ENCODE data around the gene PCBP3.

DNA sequence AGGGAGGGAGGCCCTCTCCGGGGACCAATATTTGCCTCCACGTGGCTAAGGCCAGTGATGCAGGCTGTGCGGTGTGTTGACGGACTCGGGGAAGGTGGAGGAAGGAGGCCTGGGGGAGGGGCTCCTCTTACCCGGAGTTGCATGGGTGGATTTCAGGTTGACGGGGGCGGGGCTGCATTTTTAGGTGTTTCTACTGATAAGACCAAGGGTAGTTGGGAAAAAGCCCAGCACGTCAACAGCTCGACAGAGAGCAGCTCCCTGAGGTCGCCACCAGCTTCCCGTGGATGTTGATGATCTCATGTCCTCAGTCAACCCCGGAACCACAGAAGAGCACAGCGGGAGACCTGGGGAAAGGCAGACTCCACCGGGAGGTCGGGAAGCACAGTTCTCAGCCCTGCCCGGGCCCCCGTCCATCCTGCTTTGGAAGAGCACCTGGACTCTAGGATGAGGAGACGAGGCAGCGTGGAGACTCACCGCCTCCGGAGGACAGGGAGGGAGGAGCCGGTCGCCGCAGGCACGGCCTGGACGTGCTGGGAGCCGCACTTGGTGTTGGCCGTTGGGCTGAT is 305.1 kb downstream of the PCBP3 start:
- TF ChIP-seq, protein P1, sequence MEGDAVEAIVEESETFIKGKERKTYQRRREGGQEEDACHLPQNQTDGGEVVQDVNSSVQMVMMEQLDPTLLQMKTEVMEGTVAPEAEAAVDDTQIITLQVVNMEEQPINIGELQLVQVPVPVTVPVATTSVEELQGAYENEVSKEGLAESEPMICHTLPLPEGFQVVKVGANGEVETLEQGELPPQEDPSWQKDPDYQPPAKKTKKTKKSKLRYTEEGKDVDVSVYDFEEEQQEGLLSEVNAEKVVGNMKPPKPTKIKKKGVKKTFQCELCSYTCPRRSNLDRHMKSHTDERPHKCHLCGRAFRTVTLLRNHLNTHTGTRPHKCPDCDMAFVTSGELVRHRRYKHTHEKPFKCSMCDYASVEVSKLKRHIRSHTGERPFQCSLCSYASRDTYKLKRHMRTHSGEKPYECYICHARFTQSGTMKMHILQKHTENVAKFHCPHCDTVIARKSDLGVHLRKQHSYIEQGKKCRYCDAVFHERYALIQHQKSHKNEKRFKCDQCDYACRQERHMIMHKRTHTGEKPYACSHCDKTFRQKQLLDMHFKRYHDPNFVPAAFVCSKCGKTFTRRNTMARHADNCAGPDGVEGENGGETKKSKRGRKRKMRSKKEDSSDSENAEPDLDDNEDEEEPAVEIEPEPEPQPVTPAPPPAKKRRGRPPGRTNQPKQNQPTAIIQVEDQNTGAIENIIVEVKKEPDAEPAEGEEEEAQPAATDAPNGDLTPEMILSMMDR (IDR thresholded peaks at IDR 0.05 in 2 of 3, conservative IDR thresholded peaks at IDR 0.05 in 1 of 3; ENCODE audit: control insufficient read depth in 2 of 3, extremely low read depth in 1 of 3, insufficient read depth in 1 of 3, low read depth in 3 of 3, low read length in 3 of 3) = no peak
- TF ChIP-seq, protein P2, sequence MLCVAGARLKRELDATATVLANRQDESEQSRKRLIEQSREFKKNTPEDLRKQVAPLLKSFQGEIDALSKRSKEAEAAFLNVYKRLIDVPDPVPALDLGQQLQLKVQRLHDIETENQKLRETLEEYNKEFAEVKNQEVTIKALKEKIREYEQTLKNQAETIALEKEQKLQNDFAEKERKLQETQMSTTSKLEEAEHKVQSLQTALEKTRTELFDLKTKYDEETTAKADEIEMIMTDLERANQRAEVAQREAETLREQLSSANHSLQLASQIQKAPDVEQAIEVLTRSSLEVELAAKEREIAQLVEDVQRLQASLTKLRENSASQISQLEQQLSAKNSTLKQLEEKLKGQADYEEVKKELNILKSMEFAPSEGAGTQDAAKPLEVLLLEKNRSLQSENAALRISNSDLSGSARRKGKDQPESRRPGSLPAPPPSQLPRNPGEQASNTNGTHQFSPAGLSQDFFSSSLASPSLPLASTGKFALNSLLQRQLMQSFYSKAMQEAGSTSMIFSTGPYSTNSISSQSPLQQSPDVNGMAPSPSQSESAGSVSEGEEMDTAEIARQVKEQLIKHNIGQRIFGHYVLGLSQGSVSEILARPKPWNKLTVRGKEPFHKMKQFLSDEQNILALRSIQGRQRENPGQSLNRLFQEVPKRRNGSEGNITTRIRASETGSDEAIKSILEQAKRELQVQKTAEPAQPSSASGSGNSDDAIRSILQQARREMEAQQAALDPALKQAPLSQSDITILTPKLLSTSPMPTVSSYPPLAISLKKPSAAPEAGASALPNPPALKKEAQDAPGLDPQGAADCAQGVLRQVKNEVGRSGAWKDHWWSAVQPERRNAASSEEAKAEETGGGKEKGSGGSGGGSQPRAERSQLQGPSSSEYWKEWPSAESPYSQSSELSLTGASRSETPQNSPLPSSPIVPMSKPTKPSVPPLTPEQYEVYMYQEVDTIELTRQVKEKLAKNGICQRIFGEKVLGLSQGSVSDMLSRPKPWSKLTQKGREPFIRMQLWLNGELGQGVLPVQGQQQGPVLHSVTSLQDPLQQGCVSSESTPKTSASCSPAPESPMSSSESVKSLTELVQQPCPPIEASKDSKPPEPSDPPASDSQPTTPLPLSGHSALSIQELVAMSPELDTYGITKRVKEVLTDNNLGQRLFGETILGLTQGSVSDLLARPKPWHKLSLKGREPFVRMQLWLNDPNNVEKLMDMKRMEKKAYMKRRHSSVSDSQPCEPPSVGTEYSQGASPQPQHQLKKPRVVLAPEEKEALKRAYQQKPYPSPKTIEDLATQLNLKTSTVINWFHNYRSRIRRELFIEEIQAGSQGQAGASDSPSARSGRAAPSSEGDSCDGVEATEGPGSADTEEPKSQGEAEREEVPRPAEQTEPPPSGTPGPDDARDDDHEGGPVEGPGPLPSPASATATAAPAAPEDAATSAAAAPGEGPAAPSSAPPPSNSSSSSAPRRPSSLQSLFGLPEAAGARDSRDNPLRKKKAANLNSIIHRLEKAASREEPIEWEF (IDR thresholded peaks at IDR 0.05; ENCODE audit: insufficient replicate concordance, low read depth, low read length) = no peak
- TF ChIP-seq DPF2 (IDR thresholded peaks at IDR 0.05) (no peak), TCF7 (IDR thresholded peaks at IDR 0.05; ENCODE audit: borderline replicate concordance) (no peak), CHD2 (IDR thresholded peaks at IDR 0.05; ENCODE audit: borderline replicate concordance, low read depth, low read length) (no peak), KAT2A (conservative IDR thresholded peaks at IDR 0.05; ENCODE audit: control insufficient read depth, low read depth, low read length) (no peak), EGR1 (IDR thresholded peaks at IDR 0.05; ENCODE audit: borderline replicate concordance in 1 of 2, low read depth in 2 of 2, low read length in 2 of 2) (no peak), GABPA (IDR thresholded peaks at IDR 0.05; ENCODE audit: low read depth) (no peak), ZNF217 (IDR thresholded peaks at IDR 0.05) (no peak), FOS (IDR thresholded peaks at IDR 0.05; ENCODE audit: borderline replicate concordance, extremely low read depth, insufficient read length) (no peak), EZH2 (IDR thresholded peaks at IDR 0.05; ENCODE audit: borderline replicate concordance, control insufficient read depth, low read depth, low read length) (no peak), HDGF (IDR thresholded peaks at IDR 0.05) (no peak)
- TF ChIP-seq, protein P3, sequence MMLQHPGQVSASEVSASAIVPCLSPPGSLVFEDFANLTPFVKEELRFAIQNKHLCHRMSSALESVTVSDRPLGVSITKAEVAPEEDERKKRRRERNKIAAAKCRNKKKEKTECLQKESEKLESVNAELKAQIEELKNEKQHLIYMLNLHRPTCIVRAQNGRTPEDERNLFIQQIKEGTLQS (IDR thresholded peaks at IDR 0.05; ENCODE audit: borderline replicate concordance, extremely low read depth, low read depth, low read length) = no peak

Measured in GM12878 (cell line).